Fibroblast of skin of right biceps (primary cell): ENCODE results near the gene NECAB2.

ENCODE experiments used
- DNase-seq: peaks from one replicate; pipeline ENCODE4 v3.0.0-alpha.2; 2013

The NECAB2 gene

GRCh38 chr16:83967838-83968305 lies at the start of gene NECAB2:
Gene NECAB2 (plus strand): TSS chr16:83968244. CDS start chr16:83968649, 405 bp downstream.
- DNase-seq, result no peak

GRCh38 chr16:83920894-83921491 lies 47.1 kb upstream of the NECAB2 start:
- no peak for DNase-seq

GRCh38 chr16:83923581-83924365 lies 44.3 kb upstream of the NECAB2 start:
- no peak for DNase-seq

- DNase-seq, result no peak
These were observed 43.4 kb upstream of the NECAB2 start for GRCh38 chr16:83924686-83925085.

- no peak for DNase-seq
These were observed 42.7 kb upstream of the NECAB2 start for GRCh38 chr16:83925095-83925905.

GRCh38 chr16:83925957-83926725 lies 41.9 kb upstream of the NECAB2 start:
- no peak for DNase-seq

GRCh38 chr16:83926726-83927397 lies 41.2 kb upstream of the NECAB2 start:
- DNase-seq, result peak; percentile 77

- DNase-seq, result peak; percentile 38
These were observed 39.5 kb upstream of the NECAB2 start for GRCh38 chr16:83928341-83929055.

- DNase-seq, result no peak
These were observed 38.1 kb upstream of the NECAB2 start for GRCh38 chr16:83929811-83930555.

GRCh38 chr16:83930730-83931500 lies 37.1 kb upstream of the NECAB2 start:
- DNase-seq, result no peak

GRCh38 chr16:83931556-83931955 lies 36.5 kb upstream of the NECAB2 start:
- DNase-seq, result no peak

GRCh38 chr16:83932304-83932703 lies 35.7 kb upstream of the NECAB2 start:
- DNase-seq, result no peak

- peak; percentile 72 for DNase-seq
These were observed 34.9 kb upstream of the NECAB2 start for GRCh38 chr16:83932955-83933673.

GRCh38 chr16:83933885-83934683 lies 34.0 kb upstream of the NECAB2 start:
- peak; percentile 55 for DNase-seq

GRCh38 chr16:83934684-83934977 lies 33.4 kb upstream of the NECAB2 start:
- DNase-seq, result no peak

GRCh38 chr16:83935005-83935857 lies 32.8 kb upstream of the NECAB2 start:
- no peak for DNase-seq

- DNase-seq, result no peak
These were observed 32.2 kb upstream of the NECAB2 start for GRCh38 chr16:83935858-83936255.
